ENCODE data around the gene HRAS.

HRAS gene

DNA sequence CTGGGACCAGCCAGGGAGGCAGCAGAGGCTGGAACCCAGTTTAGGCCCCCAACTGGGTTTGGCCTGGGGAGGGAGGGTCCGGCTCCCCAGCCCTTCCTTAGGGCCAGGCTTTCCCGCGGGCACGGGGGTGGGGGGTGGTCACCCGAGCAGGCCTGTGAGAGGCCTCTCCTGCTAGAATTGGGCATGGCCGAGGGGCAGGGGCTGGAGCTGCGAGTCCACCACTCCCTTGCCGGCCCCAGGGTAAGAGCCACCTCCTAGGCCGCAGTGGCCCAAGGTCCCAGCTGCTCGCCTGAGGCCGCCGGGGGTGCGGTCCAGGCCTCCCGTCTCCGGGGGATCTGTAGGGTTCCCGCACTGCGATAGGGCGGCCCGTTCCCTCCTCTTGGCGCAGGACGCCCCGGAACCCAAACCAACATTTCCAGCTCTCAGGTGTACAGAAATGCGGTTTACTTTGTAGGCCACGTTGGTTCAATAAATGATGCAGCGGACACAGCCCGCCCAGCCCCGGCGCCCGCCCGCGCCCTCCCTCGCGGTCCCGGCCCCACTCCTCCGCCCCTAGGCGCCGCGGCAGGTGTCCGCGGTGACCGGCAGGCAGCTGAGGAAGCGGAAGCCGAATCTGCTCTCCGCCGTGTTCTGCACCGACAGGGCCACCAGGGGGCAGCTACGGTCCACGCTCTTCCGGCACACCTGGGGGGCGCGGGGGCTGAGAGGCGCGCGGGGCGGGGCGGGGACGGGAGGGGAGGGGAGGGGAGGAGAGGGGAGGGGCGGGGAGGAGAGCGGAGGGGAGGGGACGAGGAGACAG, 19.3 kb upstream of the HRAS start:
- DNase-seq (ENCODE audit: low read depth, low spot score): peak; percentile 76

DNA sequence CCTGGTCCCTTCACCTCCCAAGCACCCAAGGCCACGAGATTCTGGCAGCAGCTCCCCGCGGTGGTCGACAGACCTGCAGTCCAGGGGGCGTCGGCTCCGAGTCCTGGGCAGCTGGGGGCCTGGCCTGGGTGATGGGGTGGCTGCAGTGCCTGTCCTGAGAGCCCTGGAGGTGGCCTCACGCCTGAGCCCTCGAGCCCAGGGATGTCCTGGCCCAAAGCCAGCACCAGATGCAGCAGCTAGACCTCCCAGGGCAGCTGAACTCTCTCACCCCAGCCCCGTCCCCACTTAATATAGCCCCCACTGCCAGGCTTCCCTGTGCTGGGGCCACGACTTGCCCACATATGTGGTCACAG, 18.6 kb upstream of the HRAS start:
- no peak for DNase-seq (ENCODE audit: low read depth, low spot score)

DNA sequence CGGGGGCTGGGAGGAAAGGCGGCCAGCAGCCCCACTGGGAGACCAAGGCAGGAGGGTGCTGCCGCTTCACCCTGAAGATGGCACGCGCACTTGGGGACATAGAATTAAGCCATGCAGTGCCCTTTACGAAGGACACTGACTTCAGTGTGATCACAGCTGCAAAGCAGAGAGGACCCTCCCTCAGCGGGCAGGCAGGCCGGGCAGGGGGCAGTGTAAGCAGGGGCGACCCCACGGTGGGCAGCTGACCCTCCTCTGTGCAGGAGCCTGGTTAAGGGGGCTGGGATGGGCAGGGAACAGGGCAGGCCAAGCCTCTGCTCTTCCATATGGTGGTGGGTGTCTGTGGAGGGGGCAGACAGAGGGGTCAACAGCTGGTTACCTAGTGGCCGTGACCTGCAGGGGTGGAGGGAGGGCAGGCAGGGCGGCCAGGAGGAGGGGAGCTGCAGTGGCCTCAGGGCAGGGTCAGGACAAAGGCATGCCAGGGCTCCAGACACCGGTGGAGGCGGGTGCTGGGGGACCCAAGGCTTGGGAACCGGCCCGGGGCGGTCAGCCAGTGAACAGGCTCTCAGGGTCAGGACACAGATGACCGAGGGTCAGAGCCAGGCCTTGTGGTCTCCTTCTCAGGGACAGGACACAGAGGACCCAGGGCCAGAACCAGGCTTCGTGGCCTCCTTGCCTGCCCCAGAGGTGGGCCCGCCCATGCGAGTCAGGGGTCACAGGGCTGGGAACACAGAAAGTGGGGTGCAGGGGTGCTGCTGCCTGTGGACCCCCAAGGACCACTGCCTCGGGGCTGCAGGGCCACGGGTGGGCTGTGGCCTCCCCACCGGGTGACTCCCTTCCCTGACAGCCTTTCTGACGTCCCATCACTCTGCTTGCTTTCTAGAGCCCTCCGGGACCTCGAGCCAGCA, 18.0 kb upstream of the HRAS start:
- no peak for DNase-seq (ENCODE audit: low read depth, low spot score)

DNA sequence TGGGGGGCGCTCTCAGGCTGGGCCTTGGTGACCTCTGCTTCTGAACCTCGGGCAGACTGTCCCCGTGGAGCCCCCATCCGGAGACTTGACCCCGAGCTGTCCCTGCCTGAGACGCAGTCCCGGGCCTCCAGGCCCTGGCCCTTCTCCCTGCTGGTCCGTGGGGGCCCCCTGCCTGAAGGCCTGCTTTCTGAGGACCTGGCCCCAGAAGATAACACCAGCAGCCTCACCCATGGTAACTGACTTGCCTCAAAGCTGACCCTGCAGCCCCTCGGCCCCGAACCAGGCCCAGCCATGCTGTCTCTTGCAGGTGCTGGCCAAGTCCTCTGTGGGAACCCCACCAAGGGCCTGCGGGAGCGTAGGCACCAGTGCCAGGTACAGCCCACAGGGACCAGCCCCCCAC, 16.2 kb upstream of the HRAS start:
- no peak for DNase-seq (ENCODE audit: low read depth, low spot score)

DNA sequence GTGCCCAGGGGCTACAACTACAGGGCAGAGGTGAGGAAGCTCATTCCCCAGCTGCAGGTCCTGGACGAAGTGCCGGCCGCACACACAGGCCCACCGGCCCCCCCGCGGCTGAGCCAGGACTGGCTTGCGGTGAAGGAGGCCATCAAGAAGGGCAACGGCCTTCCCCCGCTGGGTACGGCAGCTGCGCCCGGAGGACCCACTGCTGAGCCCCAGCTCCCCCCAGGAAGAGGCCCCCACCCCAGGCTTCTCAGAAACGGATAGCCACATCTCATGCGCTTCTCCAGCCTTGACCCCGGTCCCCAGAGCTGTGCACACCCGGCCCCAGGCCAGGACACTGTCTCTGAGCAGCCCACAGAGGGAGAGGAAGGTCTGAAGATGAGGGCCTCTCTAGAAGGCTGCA, 15.8 kb upstream of the HRAS start:
- no peak for DNase-seq (ENCODE audit: low read depth, low spot score)

DNA sequence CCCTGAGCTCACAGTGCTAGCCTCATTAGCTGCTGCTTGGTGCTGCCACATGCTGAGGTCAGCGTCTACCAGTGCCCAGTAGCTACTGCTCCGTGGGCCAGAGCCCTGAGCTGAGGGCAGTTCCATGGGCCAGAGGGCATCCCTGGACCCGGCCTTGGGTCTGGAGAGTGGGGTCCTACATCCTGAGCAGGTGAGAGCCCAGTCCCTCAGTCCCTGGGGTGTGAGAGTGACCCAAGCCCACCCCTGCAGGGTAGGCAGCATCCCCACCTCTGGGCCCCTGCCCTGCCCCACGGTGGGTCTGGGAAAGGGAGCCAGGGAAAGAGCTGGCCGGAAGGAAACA, 15.3 kb upstream of the HRAS start:
- no peak for DNase-seq (ENCODE audit: low read depth, low spot score)

DNA sequence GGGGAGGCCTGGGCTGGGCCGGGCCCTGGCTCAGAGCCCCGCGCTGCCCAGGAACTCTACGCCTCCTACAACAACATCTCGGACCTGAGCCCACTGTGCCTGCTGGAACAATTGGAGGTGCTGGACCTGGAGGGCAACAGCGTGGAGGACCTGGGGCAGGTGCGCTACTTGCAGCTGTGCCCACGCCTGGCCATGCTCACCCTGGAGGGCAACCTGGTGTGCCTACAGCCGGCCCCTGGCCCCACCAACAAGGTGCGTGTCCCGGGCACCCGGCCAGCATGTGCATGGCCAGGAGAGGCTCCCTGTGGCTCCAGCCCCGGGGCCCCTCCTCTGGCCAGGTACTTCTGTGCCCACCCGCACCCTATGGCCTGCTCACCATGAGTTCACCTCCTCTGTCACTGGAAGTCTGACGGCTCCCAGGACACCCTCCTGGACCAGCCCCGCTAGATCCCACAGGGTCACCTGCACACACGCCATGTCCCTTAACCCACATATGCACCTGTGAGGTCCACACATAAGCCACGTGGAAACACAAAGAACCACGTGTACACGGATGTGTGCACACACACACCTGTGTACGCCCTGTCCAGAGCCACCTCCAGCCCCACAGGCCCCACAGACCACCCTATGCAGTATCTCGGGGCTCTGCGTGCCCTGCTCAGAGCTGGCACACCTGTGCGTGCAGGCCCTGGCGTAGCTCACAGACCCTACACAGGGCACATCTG, 14.8 kb upstream of the HRAS start:
- no peak for DNase-seq (ENCODE audit: low read depth, low spot score)

DNA sequence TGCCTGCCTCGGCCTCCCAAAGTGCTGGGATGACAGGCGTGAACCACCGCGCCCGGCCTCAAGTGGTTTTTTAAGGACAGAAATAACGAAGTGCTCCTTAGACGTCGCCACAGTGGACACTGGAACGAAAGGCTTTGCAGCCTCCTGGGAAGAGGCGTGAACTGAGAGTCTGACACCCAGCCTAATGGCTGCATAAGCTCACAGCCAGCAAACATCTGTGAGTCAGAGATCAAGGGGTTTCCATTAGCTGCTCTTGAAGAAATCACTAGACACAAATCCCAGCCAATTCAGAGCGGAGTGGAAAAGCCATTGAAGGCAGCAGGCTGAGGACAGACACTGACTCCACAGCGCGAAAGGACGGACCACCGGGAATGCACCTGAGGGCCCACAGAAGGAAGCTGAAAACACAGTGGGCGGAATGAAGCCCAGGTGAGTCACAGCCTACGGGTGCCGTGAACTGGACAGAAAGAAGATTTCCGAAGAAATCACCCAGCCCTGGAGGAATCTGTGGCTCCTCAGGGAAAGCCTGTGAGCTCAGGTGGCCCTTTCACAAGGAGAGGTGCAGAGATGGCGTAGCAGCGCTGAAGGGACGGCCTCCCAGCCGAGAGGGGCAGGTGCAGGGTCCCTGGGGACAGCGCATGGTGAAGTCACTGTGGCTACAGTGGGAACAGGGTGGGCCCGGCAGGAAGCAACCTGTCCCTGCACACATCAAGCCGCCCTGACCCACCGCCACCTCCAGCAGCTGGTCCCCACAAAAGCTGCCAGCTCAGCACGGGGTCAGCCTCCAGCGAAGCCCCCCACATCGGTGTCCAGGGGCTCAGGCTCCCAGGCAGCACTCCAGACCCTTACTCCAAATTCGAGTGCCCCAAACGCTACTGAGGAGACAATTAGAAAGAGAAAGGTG, 13.6 kb upstream of the HRAS start:
- DNase-seq (ENCODE audit: low read depth, low spot score): peak; percentile 36

DNA sequence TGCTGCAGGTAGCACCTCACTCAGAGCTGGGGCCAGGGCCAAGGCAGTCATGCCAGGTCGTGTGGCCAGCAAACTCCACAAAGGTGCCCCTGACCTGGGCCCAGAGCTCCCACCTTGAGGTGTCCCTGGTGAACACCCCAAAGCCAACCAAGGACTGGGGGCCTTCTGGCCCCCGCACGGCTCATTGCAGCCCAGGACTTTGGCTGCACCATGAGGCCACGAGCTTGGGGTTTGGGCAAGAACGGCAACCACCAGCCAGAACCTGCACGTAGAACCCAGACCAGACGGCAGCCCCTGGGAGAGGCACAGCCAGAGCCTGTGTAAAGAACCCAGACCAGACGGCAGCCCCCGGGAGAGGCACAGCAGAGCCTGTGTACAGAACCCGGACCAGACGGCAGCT, 9.8 kb upstream of the HRAS start:
- DNase-seq (ENCODE audit: low read depth, low spot score): no peak

DNA sequence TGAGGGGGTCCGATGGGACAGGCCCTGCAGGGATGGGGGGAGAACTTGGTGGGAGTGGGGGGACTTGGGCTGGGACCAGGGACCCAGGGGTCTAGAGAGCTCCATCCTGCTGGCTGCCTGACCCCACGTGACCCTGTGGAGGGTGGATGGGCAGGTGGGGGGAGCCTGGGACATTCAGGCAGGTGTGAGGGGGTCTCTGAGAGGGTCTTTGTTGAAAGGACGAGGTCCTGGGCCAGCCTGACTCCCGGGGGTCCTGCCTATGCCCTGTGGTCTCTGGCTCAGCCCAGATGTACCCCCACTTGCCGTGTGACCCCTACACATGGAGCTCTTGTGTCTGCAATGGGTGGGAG, 9.4 kb upstream of the HRAS start:
- DNase-seq (ENCODE audit: low read depth, low spot score): no peak

DNA sequence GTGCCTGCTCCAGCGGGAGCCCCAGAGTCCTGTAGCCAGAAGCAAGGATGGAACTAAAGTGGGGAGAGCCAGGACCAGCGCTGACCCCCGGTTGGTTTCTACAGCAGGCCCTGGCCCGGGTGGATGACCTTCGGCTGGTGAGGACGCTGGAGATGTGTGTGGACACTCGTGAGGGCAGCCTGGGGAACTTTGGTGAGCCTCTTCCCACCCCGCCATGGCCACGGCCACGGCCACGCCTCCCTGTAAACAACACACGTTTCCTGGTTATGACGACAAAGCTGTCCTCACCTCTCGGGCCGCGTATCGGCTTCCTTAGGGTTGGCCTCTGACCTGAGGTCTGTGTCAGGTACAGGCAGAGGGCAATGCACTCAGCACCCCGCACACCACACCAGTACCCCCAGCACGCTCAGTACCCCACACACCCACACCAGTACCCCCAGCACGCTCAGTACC, 6.1 kb upstream of the HRAS start:
- DNase-seq (ENCODE audit: low read depth, low spot score): no peak

DNA sequence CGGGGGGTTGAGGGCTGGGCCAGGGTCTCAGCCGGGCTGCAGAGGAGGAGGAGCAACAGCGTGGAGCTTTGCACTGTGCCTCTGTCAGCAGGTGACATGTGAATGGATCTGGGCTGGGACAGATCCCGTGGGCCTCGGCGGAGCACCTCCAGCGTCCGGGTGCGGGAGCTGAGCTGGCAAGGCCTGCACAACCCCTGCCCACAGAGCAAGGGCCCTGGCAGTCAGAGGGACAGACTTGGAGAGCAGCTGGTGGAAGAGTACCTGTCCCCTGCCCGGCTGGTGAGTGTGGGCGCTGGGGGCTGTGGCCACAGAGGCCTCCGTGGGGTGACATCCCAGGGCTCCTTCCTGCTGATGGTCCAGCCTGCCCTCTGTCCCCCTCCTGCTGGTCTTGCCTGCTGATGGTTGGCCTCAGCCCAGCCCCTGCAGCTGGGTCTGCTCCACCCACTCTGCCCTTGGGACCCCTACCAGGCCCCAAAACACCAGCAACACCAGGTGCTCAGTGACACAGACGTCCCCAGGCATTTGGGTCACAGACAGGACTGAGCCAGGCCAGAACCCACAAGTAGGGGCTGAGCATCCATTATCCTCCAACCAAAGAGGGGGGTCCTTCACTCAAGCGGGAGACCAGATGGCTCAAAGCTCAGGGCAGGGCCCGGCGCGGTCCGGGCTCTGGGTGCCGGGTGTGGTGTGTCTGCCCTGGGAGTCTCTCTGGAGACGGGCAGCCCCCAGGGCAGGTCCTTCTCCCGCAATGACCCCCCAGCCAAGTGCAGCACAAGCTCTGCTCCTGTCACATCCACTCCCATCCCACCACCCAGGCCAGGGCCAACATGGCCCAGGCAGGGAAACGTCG, 5.4 kb upstream of the HRAS start:
- no peak for DNase-seq (ENCODE audit: low read depth, low spot score)

DNA sequence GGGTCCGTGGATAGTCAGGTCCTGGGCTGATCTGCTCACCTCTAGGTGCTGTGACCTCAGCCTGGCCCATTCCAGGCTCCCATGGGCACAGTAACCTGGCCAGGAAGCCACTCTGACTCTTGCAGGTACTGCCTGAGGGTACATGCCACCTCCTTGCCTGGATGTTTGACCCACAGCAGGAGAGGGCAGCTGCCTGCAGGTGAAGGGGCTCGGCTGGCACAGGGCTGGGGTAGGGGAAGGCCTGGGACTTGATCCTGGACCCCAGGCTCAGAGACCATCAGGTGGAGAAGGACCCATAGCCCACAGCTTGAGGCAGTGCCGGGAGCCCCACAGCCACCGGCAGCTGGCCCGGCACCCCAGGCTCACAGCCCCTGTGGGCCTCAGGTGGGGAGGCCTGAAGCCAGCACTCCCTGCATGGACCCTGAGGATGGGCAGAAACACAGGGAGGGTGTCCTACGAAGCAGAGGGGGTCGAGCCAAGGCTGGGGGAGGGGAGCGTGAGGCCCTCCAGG, 4.7 kb upstream of the HRAS start:
- no peak for DNase-seq (ENCODE audit: low read depth, low spot score)

DNA sequence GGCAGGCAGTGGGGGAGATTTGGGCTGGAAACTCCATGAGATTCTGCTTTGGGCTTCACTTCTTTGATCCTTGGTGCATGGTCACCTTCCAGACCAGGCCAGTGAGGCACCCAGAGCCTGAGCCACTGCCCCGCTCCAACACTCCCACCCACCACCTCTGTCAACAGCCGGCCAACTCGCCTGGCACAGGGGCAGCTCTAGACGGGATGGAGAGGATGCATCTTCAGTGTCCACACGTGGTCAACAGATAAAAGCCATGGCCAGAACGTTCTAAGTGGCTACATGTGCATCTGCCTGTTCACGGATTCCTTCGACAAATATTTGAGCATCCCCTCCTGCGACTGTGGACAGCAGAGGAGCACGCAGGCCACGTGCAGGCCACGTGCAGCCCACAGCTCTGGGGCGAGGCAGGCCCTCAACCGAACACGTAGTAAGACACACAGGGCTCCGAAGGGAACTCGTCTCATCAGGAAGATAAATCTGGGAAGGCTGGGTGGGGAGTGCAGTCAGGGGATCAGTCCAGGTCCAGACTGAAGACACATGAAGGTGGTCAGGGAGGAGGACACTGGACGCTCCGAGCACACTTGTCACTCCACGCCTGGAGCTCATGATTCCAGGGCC, 3.2 kb upstream of the HRAS start:
- no peak for DNase-seq (ENCODE audit: low read depth, low spot score)

DNA sequence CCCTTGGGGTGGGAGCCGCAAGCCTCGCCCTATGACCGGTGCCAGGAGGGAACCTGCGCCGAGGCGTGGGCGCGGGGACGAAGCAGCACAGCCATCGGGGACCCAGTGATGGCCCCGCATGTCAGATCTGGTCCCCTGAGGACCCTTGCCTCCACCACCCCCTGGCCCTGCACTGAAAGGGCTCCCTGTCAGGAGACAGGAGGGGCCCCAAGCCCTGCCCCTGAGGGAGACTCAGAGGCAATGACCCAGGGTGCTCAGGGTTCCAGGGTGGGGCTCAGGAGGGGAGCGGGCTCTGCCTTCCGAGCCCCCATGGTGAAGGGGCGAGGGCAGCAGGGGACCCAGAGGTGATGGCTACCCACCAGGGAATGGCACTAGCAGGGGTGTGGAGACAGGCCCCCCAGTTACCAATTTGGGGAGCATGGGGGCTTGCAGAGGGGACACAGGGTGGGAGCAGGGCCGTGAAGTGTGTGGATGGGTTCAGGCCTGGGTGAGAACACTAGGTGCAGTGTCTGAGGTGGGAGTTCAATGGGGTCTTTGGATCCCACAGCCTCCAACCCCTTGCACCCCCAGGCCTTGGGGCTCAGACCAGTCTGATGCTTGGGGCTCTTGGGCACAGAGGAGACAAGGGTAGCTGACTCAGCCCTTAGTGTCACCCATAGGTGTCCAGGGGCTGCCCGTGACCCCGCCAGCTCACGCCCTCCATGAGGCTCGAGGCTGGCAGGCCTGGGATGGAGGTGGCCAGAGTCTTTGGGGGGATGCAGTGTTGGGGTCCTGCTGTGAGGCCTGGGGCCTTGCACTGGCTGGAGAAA, 2.5 kb upstream of the HRAS start:
- DNase-seq (ENCODE audit: low read depth, low spot score): no peak

DNA sequence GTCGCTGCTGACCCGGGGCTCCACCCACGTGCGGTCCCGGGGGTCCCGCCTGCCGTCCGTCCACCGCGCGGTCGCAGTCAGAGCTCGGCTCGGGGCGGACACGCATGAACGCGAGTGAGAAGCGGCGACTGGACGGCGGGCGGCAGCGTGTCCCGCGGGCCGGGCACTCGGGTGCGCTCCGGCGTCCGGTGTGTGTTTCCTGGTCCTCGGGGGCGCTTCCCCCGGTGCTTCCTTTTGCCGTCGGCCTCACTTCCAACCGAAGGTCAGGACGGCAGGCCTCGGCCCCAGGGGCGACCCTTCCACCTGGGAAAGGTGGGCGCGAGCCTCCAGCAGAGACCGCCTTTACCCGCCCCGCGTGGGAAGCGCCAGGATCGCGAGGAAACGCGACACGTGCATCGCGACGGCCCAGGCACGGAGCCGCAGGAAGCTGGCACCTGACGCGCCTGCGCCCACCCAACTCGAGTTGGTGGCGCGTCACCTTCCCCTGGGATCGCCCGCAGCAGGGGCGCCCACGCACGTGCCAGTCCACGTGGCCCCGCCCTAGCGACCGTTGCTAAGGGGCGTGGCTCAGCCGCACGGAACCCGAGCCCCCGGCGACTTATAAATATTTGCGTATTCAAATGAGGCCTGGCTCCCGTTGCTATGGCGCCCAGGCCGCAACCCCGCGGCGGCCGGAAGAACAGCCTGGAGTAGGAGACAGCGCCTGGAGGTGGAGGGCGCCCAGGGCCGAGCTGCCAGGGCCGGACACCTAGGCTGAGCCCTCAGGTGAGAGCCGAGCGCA, 1.7 kb upstream of the HRAS start, which contains the start of gene LRRC56:
TSS of gene LRRC56 (plus strand) at position 687 of the 781 bp plus-strand sequence. CDS start 3,158 bp downstream, outside the sequence.
- peak; percentile 90 for DNase-seq (ENCODE audit: low read depth, low spot score)

DNA sequence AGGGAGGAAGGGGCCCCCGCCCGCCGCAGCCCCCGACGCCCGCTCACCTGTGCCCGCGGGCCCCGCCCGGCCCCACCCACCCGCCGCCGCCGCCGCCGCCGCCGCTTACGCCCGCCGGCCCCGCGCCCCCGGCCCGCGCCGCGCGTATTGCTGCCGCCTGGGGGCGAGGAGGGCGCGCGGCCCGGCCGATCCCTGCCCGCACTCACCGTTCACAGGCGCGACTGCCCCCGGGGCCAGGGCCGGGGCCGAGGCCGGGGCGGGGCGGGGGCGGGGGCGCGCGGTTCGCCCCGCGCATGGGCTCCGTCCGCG, 212 bp downstream of the HRAS start:
- DNase-seq (ENCODE audit: low read depth, low spot score): no peak

Data from astrocyte of the hippocampus (primary cell).